Measurements from ENCODE around the gene ZNF683. TPM values are rescaled to one million over a fixed set of nuclear protein-coding genes. Genes with fewer than 3 reads are reported as not detected.

The ZNF683 gene
- total RNA-seq, 4 donors from 2014 or later, result not detected

- Histone ChIP-seq H3K27ac (no peak overlapping the region), H3K4me3 (no peak overlapping the region), H3K36me3 (no peaks in the 10 kb centered on the region), H3K4me1 (peaks cover 0 to 4% (median 0%) of the 10 kb centered on the region in 4 donors), H3K27me3 (peaks cover 0 to 79% of the 10 kb centered on the region in 2 donors), H3K9me3 (no peaks in the 10 kb centered on the region)
- no peak for TF ChIP-seq CTCF (IDR thresholded peaks at IDR 0.05)
- TF ChIP-seq EP300 (IDR thresholded peaks at IDR 0.05), result no peak
- TF ChIP-seq POLR2A (IDR thresholded peaks at IDR 0.05), result no peak
- DNase-seq (ENCODE audit: low spot score in 2 of 2), result no peak
- 3 to 6% methylated on average over 19 to 20 of the region's 20 CpGs for WGBS, 2 donors
Measured at GRCh38 chr1:26411624-26412074, 39.1 kb upstream of the ZNF683 start.

GRCh38 chr1:26410706-26411623, 38.4 kb upstream of the ZNF683 start, which contains the start of gene LIN28A:
Gene LIN28A (plus strand): TSS chr1:26410817. CDS start chr1:26410892, 75 bp downstream.
- H3K4me3 ChIP-seq, result no peak within 1 kb of the TSS
- H3K27me3 ChIP-seq, result peaks cover 0 to 74% of the 10 kb centered on the region in 2 donors
- TF ChIP-seq CTCF (IDR thresholded peaks at IDR 0.05), result no peak
- no peak for TF ChIP-seq EP300 (IDR thresholded peaks at IDR 0.05)
- no peak for TF ChIP-seq POLR2A (IDR thresholded peaks at IDR 0.05)
- no peak for DNase-seq (ENCODE audit: low spot score in 2 of 2)
- no peaks in the 10 kb centered on the region for H3K36me3 ChIP-seq
- peaks cover 0 to 4% (median 0%) of the 10 kb centered on the region in 4 donors for H3K4me1 ChIP-seq
- H3K27ac ChIP-seq, result no peak within 1 kb of the TSS
- WGBS, 2 donors, result 2% methylated on average over 29 to 37 of the region's 70 CpGs
- H3K9me3 ChIP-seq, result no peaks in the 10 kb centered on the region

- Histone ChIP-seq H3K9me3 (no peaks in the 10 kb centered on the region), H3K4me3 (no peak overlapping the region), H3K4me1 (peaks cover 0 to 4% (median 0%) of the 10 kb centered on the region in 4 donors), H3K27me3 (peaks cover 0 to 60% of the 10 kb centered on the region in 2 donors), H3K27ac (no peak overlapping the region), H3K36me3 (no peaks in the 10 kb centered on the region)
- TF ChIP-seq EP300 (IDR thresholded peaks at IDR 0.05) (no peak), CTCF (IDR thresholded peaks at IDR 0.05) (no peak), POLR2A (IDR thresholded peaks at IDR 0.05) (no peak)
- DNase-seq (ENCODE audit: low spot score in 2 of 2), result no peak
- WGBS, 2 donors, result 1 to 4% methylated on average over 16 of the region's 16 CpGs
Measured at GRCh38 chr1:26409191-26409807, 36.7 kb upstream of the ZNF683 start.

- Histone ChIP-seq H3K4me3 (no peak overlapping the region), H3K4me1 (peaks cover 0 to 4% (median 0%) of the 10 kb centered on the region in 4 donors), H3K9me3 (no peaks in the 10 kb centered on the region), H3K36me3 (no peaks in the 10 kb centered on the region), H3K27ac (no peak overlapping the region), H3K27me3 (peaks cover 0 to 54% of the 10 kb centered on the region in 2 donors)
- DNase-seq (ENCODE audit: low spot score in 2 of 2), result peak; percentile 47 to 79
- WGBS, 2 donors, result 1% methylated on average over 12 of the region's 12 CpGs
- TF ChIP-seq EP300 (IDR thresholded peaks at IDR 0.05) (peak in 1 of 2 donors; percentile 43), CTCF (IDR thresholded peaks at IDR 0.05) (no peak), POLR2A (IDR thresholded peaks at IDR 0.05) (no peak)
Measured at GRCh38 chr1:26408604-26409003, 36.1 kb upstream of the ZNF683 start.

All from tibial nerve (tissue), 4 donors.